B cell (primary cell): ENCODE measurements around the gene YAP1. TPM values are rescaled to one million over a fixed set of nuclear protein-coding genes. Genes with fewer than 3 reads are reported as not detected.

ENCODE experiments used
- ATAC-seq: fragments of 200-7000 bp; cut with Tn5 transposase; one replicate; pipeline ENCODE4 v1.10.0; 2021; ENCODE audit warnings: low read depth, mild to moderate bottlenecking, moderate number of reproducible peaks, moderate library complexity
- CTCF ChIA-PET: fragments of 350-600 bp; sonication (Branson Sonifier 250); formaldehyde crosslinking; loops from one replicate; lab custom pipeline; 2021; ENCODE audit warnings: antibody characterized with exemption, inconsistent platforms; lab: Charles Lee
- POLR2A ChIA-PET: fragments of 350-600 bp; sonication (Branson Sonifier 250); formaldehyde crosslinking; loops from one replicate; lab custom pipeline; 2021; ENCODE audit warnings: antibody characterized with exemption; lab: Charles Lee
- DNase-seq: peaks from one replicate; pipeline ENCODE4 v3.0.0; 2013
- H2AFZ ChIP-seq: 2 replicates; pipeline ENCODE4 v1.6.1; 2012; ENCODE audit warnings: mild to moderate bottlenecking, low read depth, low read length; ENCODE audit not compliant: insufficient read depth, poor library complexity, severe bottlenecking
- H3K27ac ChIP-seq, 2 donors: 1 replicate in 1 of 2; 2 replicates in 1 of 2; pipeline ENCODE4 v1.5.1; 2012 to 2013; ENCODE audit warnings: low read length in 2 of 2, mild to moderate bottlenecking in 2 of 2, moderate library complexity in 1 of 2
- H3K27me3 ChIP-seq, 4 experiments: fragments of 200-600 bp in 1 of 4; sonication (generic) in 1 of 4; replicated peaks in 1 of 4; 1 replicate in 2 of 4; 2 replicates in 2 of 4; pipeline versions ENCODE4 v1.6.1 to v1.7.0; 2013 to 2016; ENCODE audit warnings: low read length in 3 of 4, mild to moderate bottlenecking in 2 of 4, mixed read lengths in 1 of 4, moderate library complexity in 1 of 4; ENCODE audit not compliant: insufficient read depth in 4 of 4, control insufficient read depth in 3 of 4; ENCODE audit errors: control extremely low read depth in 1 of 4
- H3K36me3 ChIP-seq, 2 experiments: replicated peaks in 1 of 2; 1 replicate in 1 of 2; 2 replicates in 1 of 2; pipeline versions ENCODE4 v1.6.1 to v1.7.1; 2013; ENCODE audit warnings: low read length in 1 of 2; ENCODE audit not compliant: insufficient read depth in 2 of 2, control insufficient read depth in 1 of 2; ENCODE audit errors: control extremely low read depth in 1 of 2, extremely low read depth in 1 of 2
- H3K4me1 ChIP-seq, 2 donors: fragments of 200-600 bp in 1 of 2; sonication (generic) in 1 of 2; 1 replicate in 1 of 2; 2 replicates in 1 of 2; pipeline versions ENCODE4 v1.5.1 to v1.6.1; 2013 to 2017; ENCODE audit warnings: low read length in 2 of 2; ENCODE audit not compliant: control insufficient read depth in 2 of 2, insufficient read depth in 2 of 2
- H3K4me2 ChIP-seq: replicated peaks from 2 replicates; pipeline ENCODE3; 2012; ENCODE audit warnings: mild to moderate bottlenecking, low read depth, low read length; ENCODE audit not compliant: poor library complexity, severe bottlenecking
- H3K4me3 ChIP-seq, 5 experiments: fragments of 200-600 bp in 1 of 5; sonication (generic) in 1 of 5; 1 replicate in 3 of 5; 2 replicates in 2 of 5; pipeline versions ENCODE4 v1.5.1 to v1.7.0; 2011 to 2016; ENCODE audit warnings: low read length in 4 of 5, mild to moderate bottlenecking in 4 of 5, low read depth in 2 of 5, control low read depth in 1 of 5, moderate library complexity in 1 of 5; ENCODE audit not compliant: insufficient read depth in 1 of 5; ENCODE audit errors: control extremely low read depth in 1 of 5, extremely low read depth in 1 of 5
- H3K79me2 ChIP-seq: fragments of 200-600 bp; sonication (generic); one replicate; pipeline ENCODE4 v1.6.0; 2016; ENCODE audit warnings: low read length; ENCODE audit not compliant: control insufficient read depth, insufficient read depth
- H3K9ac ChIP-seq: fragments of 200-600 bp; sonication (generic); 2 replicates; pipeline ENCODE4 v1.6.1; 2017; ENCODE audit warnings: mild to moderate bottlenecking, low read length, moderate library complexity
- H3K9me3 ChIP-seq, 3 donors: one replicate each; pipeline versions ENCODE4 v1.6.1 to v1.7.1; 2013; ENCODE audit warnings: low read length in 2 of 3; ENCODE audit not compliant: control insufficient read depth in 2 of 3, insufficient read depth in 1 of 3; ENCODE audit errors: control extremely low read depth in 1 of 3
- H4K20me1 ChIP-seq: 2 replicates; pipeline ENCODE4 v1.6.0; 2012; ENCODE audit warnings: mild to moderate bottlenecking, low read length; ENCODE audit not compliant: insufficient read depth, control insufficient read depth, poor library complexity, severe bottlenecking
- H3K27ac Mint-ChIP-seq: one replicate; pipeline ENCODE4 v1.8.0; 2021; ENCODE audit warnings: mixed read lengths
- H3K27me3 Mint-ChIP-seq: one replicate; pipeline ENCODE4 v1.8.0; 2021; ENCODE audit warnings: mixed read lengths
- H3K4me1 Mint-ChIP-seq: one replicate; pipeline ENCODE4 v1.8.0; 2021; ENCODE audit warnings: mixed read lengths
- H3K4me3 Mint-ChIP-seq: one replicate; pipeline ENCODE4 v1.8.0; 2021; ENCODE audit warnings: mixed read lengths
- H3K9me3 Mint-ChIP-seq: one replicate; pipeline ENCODE4 v1.8.0; 2022; ENCODE audit warnings: mixed read lengths; ENCODE audit not compliant: insufficient read depth
- EZH2 ChIP-seq: IDR thresholded peaks from 2 replicates; pipeline ENCODE4 v1.6.1; 2012; ENCODE audit warnings: borderline replicate concordance, low read depth, mild to moderate bottlenecking, moderate library complexity, low read length; ENCODE audit not compliant: insufficient read depth, poor library complexity, severe bottlenecking
- WGBS: methylation state at CpG from one replicate; pipeline ENCODE4 v1.1.5; 2013; ENCODE audit warnings: missing lambda C conversion rate; ENCODE audit not compliant: insufficient coverage; 5-methylcytosine and 5-hydroxymethylcytosine counted together
- intact Hi-C: fragments of 100-400 bp; cut with micrococcal nuclease; formaldehyde crosslinking; loops from one replicate; pipeline ENCODE4 v1.10.0; 2022
- polyA plus RNA-seq: library from polyadenylated mRNA; depleted of rRNA; stranded (reverse); fragments of >200 nt; gene quantifications from 2 replicates; pipeline ENCODE4 v1.2.3, GENCODE V29; 2012
- total RNA-seq, 2 donors: library from RNA; stranded (reverse); fragments of 120-200 nt in 1 of 2; gene quantifications; 1 replicate in 1 of 2; 2 replicates in 1 of 2; pipeline versions ENCODE4 v1.2.3 to v1.2.4, GENCODE V29; 2013 to 2022
- TF ChIP-seq, protein P1 (sequence below): fragments of 200-600 bp; IDR thresholded peaks from one replicate; pipeline ENCODE4 v1.8.0; 2022; ENCODE audit warnings: antibody characterized with exemption, mild to moderate bottlenecking

Gene YAP1
- total and polyA plus RNA-seq, 2 donors (not counting 1 experiment from before 2014, with no cell fraction given), result not detected

DNA sequence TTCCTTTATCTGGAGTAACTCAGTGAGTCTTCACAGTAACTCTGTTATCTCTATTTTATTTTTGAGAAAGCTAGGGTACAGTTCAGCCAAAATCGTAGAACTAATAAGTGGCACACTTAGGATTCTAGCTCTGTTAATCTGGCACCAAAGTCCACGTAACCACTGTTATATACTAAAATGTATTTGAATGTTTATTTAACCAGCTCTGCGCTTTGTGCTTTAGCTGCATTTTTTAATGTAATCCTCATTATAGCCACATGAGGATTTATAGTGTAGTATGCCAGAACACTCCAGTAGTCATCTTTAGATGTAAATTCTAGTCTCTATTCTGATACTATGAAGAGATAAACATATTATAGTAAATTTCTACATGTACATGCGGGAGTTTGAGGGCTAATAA is 36.8 kb downstream of the YAP1 start:
- no peaks in the 10 kb centered on the region for H3K79me2 ChIP-seq
- no peak overlapping the region for H3K27ac Mint-ChIP-seq
- CTCF ChIA-PET, result no interaction called here

DNA sequence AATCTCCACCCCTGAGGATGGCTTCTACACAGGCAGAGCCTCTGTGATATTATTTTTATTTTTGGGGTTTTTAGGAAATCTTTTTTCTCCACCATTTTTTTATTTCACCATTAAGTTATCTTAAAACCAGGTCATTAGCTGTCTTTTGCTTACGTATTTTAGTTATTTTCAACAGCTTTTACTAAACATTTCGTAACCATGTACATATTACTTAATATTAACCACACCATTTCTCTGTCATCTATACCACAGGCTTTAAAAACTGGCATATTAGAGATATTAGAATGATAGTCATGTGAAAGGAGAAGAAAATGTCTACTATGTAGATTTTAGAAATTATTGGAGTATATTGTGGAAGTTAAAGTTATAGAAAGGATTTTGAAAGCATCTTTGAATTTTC is 37.4 kb downstream of the YAP1 start:
- Histone ChIP-seq H4K20me1 (no peaks in the 10 kb centered on the region), H3K4me1 (no peaks in the 10 kb centered on the region), H2AFZ (no peak overlapping the region), H3K27me3 (peaks cover 0 to 4% (median 0%) of the 10 kb centered on the region in 4 experiments), H3K4me2 (no peak overlapping the region), H3K9me3 (no peaks in the 10 kb centered on the region), H3K36me3 (no peaks in the 10 kb centered on the region), H3K4me3 (no peak overlapping the region), H3K9ac (no peak overlapping the region), H3K27ac (no peak overlapping the region), H3K79me2 (no peaks in the 10 kb centered on the region)
- Mint-ChIP-seq H3K4me3 (no peak overlapping the region), H3K9me3 (no peaks in the 10 kb centered on the region), H3K27me3 (peaks cover 26% of the 10 kb centered on the region), H3K4me1 (no peaks in the 10 kb centered on the region), H3K27ac (no peak overlapping the region)
- TF ChIP-seq, protein P1, sequence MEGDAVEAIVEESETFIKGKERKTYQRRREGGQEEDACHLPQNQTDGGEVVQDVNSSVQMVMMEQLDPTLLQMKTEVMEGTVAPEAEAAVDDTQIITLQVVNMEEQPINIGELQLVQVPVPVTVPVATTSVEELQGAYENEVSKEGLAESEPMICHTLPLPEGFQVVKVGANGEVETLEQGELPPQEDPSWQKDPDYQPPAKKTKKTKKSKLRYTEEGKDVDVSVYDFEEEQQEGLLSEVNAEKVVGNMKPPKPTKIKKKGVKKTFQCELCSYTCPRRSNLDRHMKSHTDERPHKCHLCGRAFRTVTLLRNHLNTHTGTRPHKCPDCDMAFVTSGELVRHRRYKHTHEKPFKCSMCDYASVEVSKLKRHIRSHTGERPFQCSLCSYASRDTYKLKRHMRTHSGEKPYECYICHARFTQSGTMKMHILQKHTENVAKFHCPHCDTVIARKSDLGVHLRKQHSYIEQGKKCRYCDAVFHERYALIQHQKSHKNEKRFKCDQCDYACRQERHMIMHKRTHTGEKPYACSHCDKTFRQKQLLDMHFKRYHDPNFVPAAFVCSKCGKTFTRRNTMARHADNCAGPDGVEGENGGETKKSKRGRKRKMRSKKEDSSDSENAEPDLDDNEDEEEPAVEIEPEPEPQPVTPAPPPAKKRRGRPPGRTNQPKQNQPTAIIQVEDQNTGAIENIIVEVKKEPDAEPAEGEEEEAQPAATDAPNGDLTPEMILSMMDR, result no peak
- no peak for TF ChIP-seq EZH2
- no CpG with 5 or more reads among the region's 2 CpGs for WGBS
- intact Hi-C loops, result no loop called here
- ChIA-PET POLR2A (no interaction called here), CTCF (no interaction called here)
- ATAC-seq (no peak), DNase-seq (no peak)

More for the DNA sequence above, 36.8 kb downstream of the YAP1 start:
- DNase-seq (no peak), ATAC-seq (no peak)
- Histone ChIP-seq H4K20me1 (no peaks in the 10 kb centered on the region), H3K27me3 (peaks cover 0 to 4% (median 0%) of the 10 kb centered on the region in 4 experiments), H3K4me3 (no peak overlapping the region), H3K9me3 (no peaks in the 10 kb centered on the region), H3K27ac (no peak overlapping the region), H3K4me2 (no peak overlapping the region), H3K4me1 (no peaks in the 10 kb centered on the region), H3K9ac (no peak overlapping the region), H3K36me3 (no peaks in the 10 kb centered on the region), H2AFZ (no peak overlapping the region)
- Mint-ChIP-seq H3K27me3 (peaks cover 23% of the 10 kb centered on the region), H3K9me3 (no peaks in the 10 kb centered on the region), H3K4me3 (no peak overlapping the region), H3K4me1 (no peaks in the 10 kb centered on the region)
- no CpG with 5 or more reads among the region's 4 CpGs for WGBS
- TF ChIP-seq, protein P1, result no peak
- TF ChIP-seq EZH2, result no peak
- intact Hi-C loops, result no loop called here
- POLR2A ChIA-PET, result no interaction called here
